B cell (primary cell): ENCODE measurements around the gene PLCB1. TPM values are rescaled to one million over a fixed set of nuclear protein-coding genes. Genes with fewer than 3 reads are reported as not detected.

Experiments
- ATAC-seq: fragments of 200-7000 bp; cut with Tn5 transposase; one replicate; pipeline ENCODE4 v1.10.0; 2021; ENCODE audit warnings: low read depth, mild to moderate bottlenecking, moderate number of reproducible peaks, moderate library complexity
- CTCF ChIA-PET: fragments of 350-600 bp; sonication (Branson Sonifier 250); formaldehyde crosslinking; loops from one replicate; lab custom pipeline; 2021; ENCODE audit warnings: antibody characterized with exemption, inconsistent platforms; lab: Charles Lee
- POLR2A ChIA-PET: fragments of 350-600 bp; sonication (Branson Sonifier 250); formaldehyde crosslinking; loops from one replicate; lab custom pipeline; 2021; ENCODE audit warnings: antibody characterized with exemption; lab: Charles Lee
- DNase-seq: peaks from one replicate; pipeline ENCODE4 v3.0.0; 2013
- H2AFZ ChIP-seq: 2 replicates; pipeline ENCODE4 v1.6.1; 2012; ENCODE audit warnings: mild to moderate bottlenecking, low read depth, low read length; ENCODE audit not compliant: insufficient read depth, poor library complexity, severe bottlenecking
- H3K27ac ChIP-seq, 2 donors: 1 replicate in 1 of 2; 2 replicates in 1 of 2; pipeline ENCODE4 v1.5.1; 2012 to 2013; ENCODE audit warnings: low read length in 2 of 2, mild to moderate bottlenecking in 2 of 2, moderate library complexity in 1 of 2
- H3K27me3 ChIP-seq, 4 experiments: fragments of 200-600 bp in 1 of 4; sonication (generic) in 1 of 4; replicated peaks in 1 of 4; 1 replicate in 2 of 4; 2 replicates in 2 of 4; pipeline versions ENCODE4 v1.6.1 to v1.7.0; 2013 to 2016; ENCODE audit warnings: low read length in 3 of 4, mild to moderate bottlenecking in 2 of 4, mixed read lengths in 1 of 4, moderate library complexity in 1 of 4; ENCODE audit not compliant: insufficient read depth in 4 of 4, control insufficient read depth in 3 of 4; ENCODE audit errors: control extremely low read depth in 1 of 4
- H3K36me3 ChIP-seq, 2 experiments: replicated peaks in 1 of 2; 1 replicate in 1 of 2; 2 replicates in 1 of 2; pipeline versions ENCODE4 v1.6.1 to v1.7.1; 2013; ENCODE audit warnings: low read length in 1 of 2; ENCODE audit not compliant: insufficient read depth in 2 of 2, control insufficient read depth in 1 of 2; ENCODE audit errors: control extremely low read depth in 1 of 2, extremely low read depth in 1 of 2
- H3K4me1 ChIP-seq, 2 donors: fragments of 200-600 bp in 1 of 2; sonication (generic) in 1 of 2; 1 replicate in 1 of 2; 2 replicates in 1 of 2; pipeline versions ENCODE4 v1.5.1 to v1.6.1; 2013 to 2017; ENCODE audit warnings: low read length in 2 of 2; ENCODE audit not compliant: control insufficient read depth in 2 of 2, insufficient read depth in 2 of 2
- H3K4me2 ChIP-seq: replicated peaks from 2 replicates; pipeline ENCODE3; 2012; ENCODE audit warnings: mild to moderate bottlenecking, low read depth, low read length; ENCODE audit not compliant: poor library complexity, severe bottlenecking
- H3K4me3 ChIP-seq, 5 experiments: fragments of 200-600 bp in 1 of 5; sonication (generic) in 1 of 5; 1 replicate in 3 of 5; 2 replicates in 2 of 5; pipeline versions ENCODE4 v1.5.1 to v1.7.0; 2011 to 2016; ENCODE audit warnings: low read length in 4 of 5, mild to moderate bottlenecking in 4 of 5, low read depth in 2 of 5, control low read depth in 1 of 5, moderate library complexity in 1 of 5; ENCODE audit not compliant: insufficient read depth in 1 of 5; ENCODE audit errors: control extremely low read depth in 1 of 5, extremely low read depth in 1 of 5
- H3K79me2 ChIP-seq: fragments of 200-600 bp; sonication (generic); one replicate; pipeline ENCODE4 v1.6.0; 2016; ENCODE audit warnings: low read length; ENCODE audit not compliant: control insufficient read depth, insufficient read depth
- H3K9ac ChIP-seq: fragments of 200-600 bp; sonication (generic); 2 replicates; pipeline ENCODE4 v1.6.1; 2017; ENCODE audit warnings: mild to moderate bottlenecking, low read length, moderate library complexity
- H3K9me3 ChIP-seq, 3 donors: one replicate each; pipeline versions ENCODE4 v1.6.1 to v1.7.1; 2013; ENCODE audit warnings: low read length in 2 of 3; ENCODE audit not compliant: control insufficient read depth in 2 of 3, insufficient read depth in 1 of 3; ENCODE audit errors: control extremely low read depth in 1 of 3
- H4K20me1 ChIP-seq: 2 replicates; pipeline ENCODE4 v1.6.0; 2012; ENCODE audit warnings: mild to moderate bottlenecking, low read length; ENCODE audit not compliant: insufficient read depth, control insufficient read depth, poor library complexity, severe bottlenecking
- H3K27ac Mint-ChIP-seq: one replicate; pipeline ENCODE4 v1.8.0; 2021; ENCODE audit warnings: mixed read lengths
- H3K27me3 Mint-ChIP-seq: one replicate; pipeline ENCODE4 v1.8.0; 2021; ENCODE audit warnings: mixed read lengths
- H3K4me1 Mint-ChIP-seq: one replicate; pipeline ENCODE4 v1.8.0; 2021; ENCODE audit warnings: mixed read lengths
- H3K4me3 Mint-ChIP-seq: one replicate; pipeline ENCODE4 v1.8.0; 2021; ENCODE audit warnings: mixed read lengths
- H3K9me3 Mint-ChIP-seq: one replicate; pipeline ENCODE4 v1.8.0; 2022; ENCODE audit warnings: mixed read lengths; ENCODE audit not compliant: insufficient read depth
- EZH2 ChIP-seq: IDR thresholded peaks from 2 replicates; pipeline ENCODE4 v1.6.1; 2012; ENCODE audit warnings: borderline replicate concordance, low read depth, mild to moderate bottlenecking, moderate library complexity, low read length; ENCODE audit not compliant: insufficient read depth, poor library complexity, severe bottlenecking
- WGBS: methylation state at CpG from one replicate; pipeline ENCODE4 v1.1.5; 2013; ENCODE audit warnings: missing lambda C conversion rate; ENCODE audit not compliant: insufficient coverage; 5-methylcytosine and 5-hydroxymethylcytosine counted together
- intact Hi-C: fragments of 100-400 bp; cut with micrococcal nuclease; formaldehyde crosslinking; loops from one replicate; pipeline ENCODE4 v1.10.0; 2022
- polyA plus RNA-seq: library from polyadenylated mRNA; depleted of rRNA; stranded (reverse); fragments of >200 nt; gene quantifications from 2 replicates; pipeline ENCODE4 v1.2.3, GENCODE V29; 2012
- total RNA-seq, 2 donors: library from RNA; stranded (reverse); fragments of 120-200 nt in 1 of 2; gene quantifications; 1 replicate in 1 of 2; 2 replicates in 1 of 2; pipeline versions ENCODE4 v1.2.3 to v1.2.4, GENCODE V29; 2013 to 2022
- TF ChIP-seq, protein P1 (sequence below): fragments of 200-600 bp; IDR thresholded peaks from one replicate; pipeline ENCODE4 v1.8.0; 2022; ENCODE audit warnings: antibody characterized with exemption, mild to moderate bottlenecking

The PLCB1 gene
- total and polyA plus RNA-seq, 2 donors (not counting 1 experiment from before 2014, with no cell fraction given) = 0.18 to 0.47 TPM

DNA sequence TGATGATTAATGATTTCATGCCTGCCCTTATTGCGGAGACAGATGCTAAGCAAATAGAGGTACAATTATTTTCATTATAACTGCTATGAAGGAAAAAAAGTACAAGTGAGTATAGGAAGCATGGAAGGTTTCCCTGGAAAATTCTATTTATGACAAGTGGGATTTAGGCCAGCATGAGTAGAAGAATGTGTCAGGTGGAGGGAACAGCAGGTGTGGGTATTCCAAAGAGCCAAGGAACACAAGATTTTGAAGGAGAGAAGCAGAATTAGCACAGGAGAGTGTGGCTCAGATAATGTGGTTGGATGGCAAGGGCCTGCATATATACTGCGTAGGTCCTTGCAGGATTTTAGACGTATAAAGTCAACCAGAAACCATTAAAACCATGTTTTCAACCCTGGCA, 11.4 kb downstream of the PLCB1 start:
- Mint-ChIP-seq H3K9me3 (no peaks in the 10 kb centered on the region), H3K27me3 (peaks cover 3% of the 10 kb centered on the region), H3K4me1 (no peaks in the 10 kb centered on the region), H3K4me3 (no peak overlapping the region), H3K27ac (no peak overlapping the region)
- POLR2A ChIA-PET = no interaction called here
- no peak for ATAC-seq
- Histone ChIP-seq H3K27me3 (no peaks in the 10 kb centered on the region), H3K9me3 (no peaks in the 10 kb centered on the region), H3K4me3 (no peak overlapping the region), H3K9ac (no peak overlapping the region), H4K20me1 (no peaks in the 10 kb centered on the region), H3K27ac (no peak overlapping the region), H3K4me1 (no peaks in the 10 kb centered on the region), H3K4me2 (no peak overlapping the region), H3K79me2 (no peaks in the 10 kb centered on the region), H3K36me3 (no peaks in the 10 kb centered on the region), H2AFZ (no peak overlapping the region)
- no CpG with 5 or more reads among the region's 3 CpGs for WGBS
- intact Hi-C loops = no loop called here
- no peak for DNase-seq
- CTCF ChIA-PET = no interaction called here
- TF ChIP-seq EZH2 = no peak
- TF ChIP-seq, protein P1, sequence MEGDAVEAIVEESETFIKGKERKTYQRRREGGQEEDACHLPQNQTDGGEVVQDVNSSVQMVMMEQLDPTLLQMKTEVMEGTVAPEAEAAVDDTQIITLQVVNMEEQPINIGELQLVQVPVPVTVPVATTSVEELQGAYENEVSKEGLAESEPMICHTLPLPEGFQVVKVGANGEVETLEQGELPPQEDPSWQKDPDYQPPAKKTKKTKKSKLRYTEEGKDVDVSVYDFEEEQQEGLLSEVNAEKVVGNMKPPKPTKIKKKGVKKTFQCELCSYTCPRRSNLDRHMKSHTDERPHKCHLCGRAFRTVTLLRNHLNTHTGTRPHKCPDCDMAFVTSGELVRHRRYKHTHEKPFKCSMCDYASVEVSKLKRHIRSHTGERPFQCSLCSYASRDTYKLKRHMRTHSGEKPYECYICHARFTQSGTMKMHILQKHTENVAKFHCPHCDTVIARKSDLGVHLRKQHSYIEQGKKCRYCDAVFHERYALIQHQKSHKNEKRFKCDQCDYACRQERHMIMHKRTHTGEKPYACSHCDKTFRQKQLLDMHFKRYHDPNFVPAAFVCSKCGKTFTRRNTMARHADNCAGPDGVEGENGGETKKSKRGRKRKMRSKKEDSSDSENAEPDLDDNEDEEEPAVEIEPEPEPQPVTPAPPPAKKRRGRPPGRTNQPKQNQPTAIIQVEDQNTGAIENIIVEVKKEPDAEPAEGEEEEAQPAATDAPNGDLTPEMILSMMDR = no peak

DNA sequence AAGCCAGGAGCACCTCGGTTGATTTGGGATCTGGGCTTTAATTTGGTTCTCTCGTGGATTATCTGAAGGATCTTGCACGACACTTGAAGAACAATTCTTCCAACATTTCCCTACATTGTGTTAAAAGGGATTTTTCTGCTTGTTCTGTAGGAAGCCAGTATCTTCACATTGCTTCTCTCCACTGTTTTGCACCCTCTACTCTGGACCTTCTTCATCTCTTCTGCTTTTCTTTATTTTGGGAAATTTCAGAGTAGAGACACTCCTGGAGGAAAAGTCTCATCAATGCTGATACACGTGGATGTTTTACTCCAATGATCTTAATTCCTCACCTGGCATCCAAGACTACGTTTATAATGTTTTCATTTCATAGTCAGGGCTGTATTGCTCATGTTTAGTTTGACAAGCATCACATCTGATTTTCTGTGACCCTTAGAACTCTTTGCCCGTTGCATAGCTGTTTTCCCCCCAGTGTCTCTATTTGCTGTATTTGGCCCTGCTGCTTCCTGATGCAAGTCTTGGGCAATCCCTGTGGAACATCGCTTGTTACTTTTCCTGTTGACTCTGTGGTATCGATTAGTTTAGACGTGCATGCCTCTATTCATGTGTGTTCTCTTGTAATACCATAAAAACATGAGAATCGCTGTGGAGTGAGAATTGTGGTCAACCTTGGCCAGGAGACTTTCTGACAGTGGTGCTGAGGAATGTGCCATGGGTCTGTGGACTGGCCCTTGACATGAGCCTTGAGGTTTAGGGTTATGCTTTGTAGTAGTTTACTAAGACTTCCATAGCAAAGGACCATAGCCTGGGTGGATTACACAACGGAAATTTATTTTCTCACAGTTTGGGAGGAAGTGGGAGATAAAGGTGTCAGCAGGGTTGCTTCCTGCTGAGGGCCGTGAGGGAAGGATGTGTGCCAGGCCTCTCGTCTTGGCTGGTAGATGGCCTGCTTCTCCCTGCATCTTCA, 12.5 kb downstream of the PLCB1 start:
- Histone ChIP-seq H3K9me3 (no peaks in the 10 kb centered on the region), H3K4me2 (no peak overlapping the region), H3K4me3 (no peak overlapping the region), H3K79me2 (no peaks in the 10 kb centered on the region), H2AFZ (no peak overlapping the region), H3K36me3 (no peaks in the 10 kb centered on the region), H3K27me3 (no peaks in the 10 kb centered on the region), H4K20me1 (no peaks in the 10 kb centered on the region), H3K9ac (no peak overlapping the region), H3K27ac (no peak overlapping the region), H3K4me1 (no peaks in the 10 kb centered on the region)
- no peaks in the 10 kb centered on the region for H3K4me1 Mint-ChIP-seq
- ChIA-PET CTCF (no interaction called here), POLR2A (no interaction called here)
- DNase-seq = no peak
- H3K27ac Mint-ChIP-seq = no peak overlapping the region
- H3K9me3 Mint-ChIP-seq = no peaks in the 10 kb centered on the region
- whole genome bisulfite sequencing = 33% methylated on average over 5 of the region's 13 CpGs
- TF ChIP-seq, protein P1 = no peak
- TF ChIP-seq EZH2 = no peak
- intact Hi-C loops = no loop called here
- no peak for ATAC-seq
- H3K4me3 Mint-ChIP-seq = no peak overlapping the region
- peaks cover 3% of the 10 kb centered on the region for H3K27me3 Mint-ChIP-seq
